HG02763 (cell line): ENCODE measurements around the gene SOX10.

Experiments
- ATAC-seq: cut with Tn5 transposase; IDR thresholded peaks from one replicate; pipeline ENCODE4 v1.9.1; 2021; ENCODE audit warnings: mild to moderate bottlenecking, moderate library complexity; ENCODE audit not compliant: unreplicated experiment

SOX10 gene

GRCh38 chr22:38016182-38017151 lies 32.1 kb upstream of the SOX10 start:
- no peak for ATAC-seq

DNA sequence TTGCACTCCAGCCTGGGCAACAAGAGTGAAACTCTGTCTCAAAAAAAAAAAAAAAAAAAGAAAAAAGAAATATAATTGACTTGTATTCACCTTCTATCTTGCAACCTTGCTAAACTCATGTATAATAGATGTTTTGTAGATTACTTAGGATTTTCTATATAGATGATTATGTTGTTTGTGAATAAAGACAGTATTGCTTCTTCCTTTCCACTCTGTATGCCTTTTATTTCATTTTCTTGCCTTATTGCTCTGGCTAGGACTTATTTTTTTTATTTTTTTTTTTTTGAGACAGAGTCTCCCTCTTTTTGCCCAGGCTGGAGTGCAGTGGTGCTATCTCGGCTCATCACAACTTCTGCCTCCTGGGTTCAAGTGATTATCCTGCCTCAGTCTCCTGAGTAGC lies 29.7 kb upstream of the SOX10 start:
- ATAC-seq = no peak

DNA sequence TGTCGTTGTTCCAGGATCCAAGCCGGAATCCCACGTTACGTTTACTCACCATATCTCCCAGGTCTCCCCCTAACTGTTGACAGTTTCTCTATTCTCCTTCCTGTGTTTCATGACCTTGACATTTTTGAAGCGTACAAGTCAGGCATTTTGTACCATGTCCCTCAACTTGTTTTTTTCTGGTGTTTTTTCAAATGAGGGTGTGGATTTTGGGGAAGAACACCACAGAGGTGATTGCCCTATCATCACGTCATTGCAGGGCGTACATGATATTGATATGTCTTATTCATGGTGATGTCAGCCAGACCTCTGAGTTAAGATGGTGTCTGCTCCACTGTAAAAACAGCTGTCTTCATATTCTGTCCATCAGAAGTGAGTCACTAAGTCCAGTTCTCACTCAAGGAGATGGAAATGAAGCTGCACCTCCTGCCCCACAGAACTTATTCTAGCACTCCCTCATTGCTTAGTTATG lies 28.3 kb upstream of the SOX10 start:
- no peak for ATAC-seq

DNA sequence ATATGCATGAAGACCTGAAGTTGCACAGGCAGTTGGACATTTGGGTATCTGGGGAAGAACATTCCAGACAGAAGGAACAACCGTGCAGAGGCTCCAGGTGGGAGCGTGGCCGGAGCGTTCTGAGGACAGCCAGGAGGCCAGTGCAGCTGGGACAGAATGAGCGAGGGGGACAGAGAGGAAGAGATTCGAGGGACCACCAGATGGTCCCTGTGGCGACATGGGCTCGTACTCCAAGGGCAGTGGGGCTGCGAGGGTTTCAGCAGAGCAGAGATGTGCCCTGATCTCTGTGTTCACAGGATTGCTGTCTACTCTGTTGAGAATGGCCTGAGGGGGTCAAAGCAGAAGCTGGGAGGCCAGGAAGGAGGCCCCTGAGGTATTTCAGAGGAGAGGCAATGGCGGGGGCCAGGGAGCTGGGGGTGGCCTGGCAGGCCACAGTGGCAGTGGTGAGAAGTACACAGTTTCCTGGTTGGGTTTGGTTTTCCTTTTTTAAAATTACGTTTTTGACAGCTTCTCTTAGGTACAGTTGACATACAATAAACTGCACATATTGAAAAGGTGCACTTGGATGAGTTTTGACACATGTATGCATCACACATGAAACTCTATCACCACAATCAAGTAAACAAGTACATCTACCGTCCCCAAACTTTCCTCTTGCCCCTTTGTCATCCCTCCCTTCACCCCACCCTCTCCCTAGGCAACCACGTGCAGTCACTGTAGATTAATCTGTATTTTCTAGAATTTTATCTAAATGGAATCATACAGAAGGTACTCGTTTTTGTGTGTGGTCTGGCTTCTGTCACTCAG lies 24.8 kb upstream of the SOX10 start:
- ATAC-seq = no peak

DNA sequence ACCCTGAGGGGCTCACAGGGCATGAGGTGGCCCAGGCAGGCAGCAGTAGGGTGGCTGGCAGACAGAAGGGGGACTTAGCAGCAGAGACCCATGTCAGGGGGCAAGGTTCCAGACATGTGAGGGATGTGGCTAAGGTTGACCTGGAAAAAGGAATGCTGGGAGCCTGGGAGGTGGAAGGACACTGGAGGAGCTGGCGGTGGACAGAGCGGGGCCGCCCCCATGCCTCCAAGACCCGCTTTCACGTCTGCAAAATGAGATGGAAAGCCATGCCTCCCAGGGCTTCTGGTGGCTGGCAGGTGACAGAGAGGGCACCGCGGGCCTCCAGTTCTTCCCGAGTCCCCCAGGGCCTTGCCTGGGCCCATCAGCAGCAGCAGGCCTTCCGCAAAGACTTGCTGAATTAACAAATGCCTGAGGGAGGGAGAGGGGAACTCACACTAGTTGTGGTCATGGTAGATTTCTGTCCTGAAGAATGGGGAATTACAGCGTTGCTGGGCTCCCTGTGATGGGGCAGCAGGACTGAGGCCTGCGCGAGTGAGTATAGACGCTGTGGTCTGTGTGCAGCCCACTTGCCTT lies 23.1 kb upstream of the SOX10 start:
- ATAC-seq = no peak

- ATAC-seq = no peak
Measured at GRCh38 chr22:38006906-38007305, 22.6 kb upstream of the SOX10 start.

GRCh38 chr22:38005943-38006342 lies 21.6 kb upstream of the SOX10 start:
- no peak for ATAC-seq

DNA sequence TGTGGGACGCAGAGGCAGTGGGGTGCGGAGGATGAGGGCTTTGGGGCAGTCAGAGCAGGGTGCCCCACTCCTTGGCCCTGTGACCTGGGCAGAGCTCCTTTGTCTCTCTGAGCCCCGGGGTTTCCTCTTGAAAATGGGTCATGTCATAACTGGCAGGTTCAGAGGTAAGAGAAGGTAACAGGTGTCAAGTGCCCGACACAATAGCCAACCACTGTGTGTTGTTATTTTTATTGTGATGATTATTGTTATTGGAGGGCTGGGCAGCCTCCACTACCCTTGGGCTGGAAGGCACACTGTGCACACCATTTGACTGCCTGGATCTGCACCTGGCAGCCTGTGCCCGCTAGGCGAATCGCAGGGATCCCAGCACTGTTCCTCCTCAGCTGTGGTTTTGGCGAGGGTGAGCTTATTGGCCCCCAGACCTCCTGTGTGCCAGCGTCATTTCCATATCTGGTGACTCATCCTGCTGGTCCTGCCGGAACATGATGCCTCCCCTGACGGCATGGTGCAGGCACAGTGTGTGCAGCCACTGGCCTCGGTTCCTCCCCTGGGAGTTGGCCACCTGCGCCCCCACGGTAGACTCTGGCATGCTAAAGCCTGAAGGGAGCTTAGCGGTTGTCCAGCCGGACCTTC lies 15.4 kb upstream of the SOX10 start:
- ATAC-seq = no peak

- no peak for ATAC-seq
Measured at GRCh38 chr22:37999236-37999635, 14.9 kb upstream of the SOX10 start.

DNA sequence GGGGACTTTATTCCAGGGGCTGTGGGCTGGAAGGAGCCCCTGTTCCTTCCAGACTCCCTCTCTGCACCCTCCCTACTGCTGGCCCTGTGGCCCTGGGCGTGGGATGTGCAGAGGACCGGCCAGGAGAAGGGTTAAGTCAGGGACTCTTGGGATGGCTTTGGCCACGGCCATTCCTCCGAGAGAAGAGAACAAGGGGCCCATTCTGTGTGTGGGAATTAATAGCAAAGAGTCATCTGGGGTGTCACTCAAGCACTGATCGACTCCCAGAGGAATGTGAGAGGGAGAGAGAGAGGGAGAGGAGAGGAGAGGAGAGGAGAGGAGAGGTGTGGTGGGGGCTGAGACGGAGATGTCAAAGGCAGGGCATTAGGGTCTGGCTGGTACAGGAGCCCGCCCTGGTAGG lies 14.2 kb upstream of the SOX10 start:
- no peak for ATAC-seq

- no peak for ATAC-seq
Measured at GRCh38 chr22:37996515-37997246, 12.3 kb upstream of the SOX10 start.

- ATAC-seq = no peak
Measured at GRCh38 chr22:37996079-37996478, 11.7 kb upstream of the SOX10 start.

DNA sequence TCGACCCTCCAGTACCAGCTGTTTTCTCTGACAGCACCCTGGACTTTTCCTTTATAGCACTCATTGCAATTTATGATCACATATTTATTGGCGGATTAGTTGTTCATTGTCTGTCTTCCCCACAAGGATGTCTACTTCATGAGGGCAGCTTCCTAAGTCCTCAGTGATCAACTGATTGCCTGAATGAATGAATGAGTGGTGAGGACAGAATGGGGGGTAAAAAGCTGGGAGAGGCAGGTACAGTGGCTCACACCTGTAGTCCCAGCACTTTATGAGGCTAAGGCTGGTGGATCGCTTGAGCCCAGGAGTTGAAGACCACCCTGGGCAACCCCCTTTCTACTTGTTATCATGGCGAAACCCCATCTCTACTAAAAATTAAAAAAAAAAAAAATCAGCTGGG lies 11.1 kb upstream of the SOX10 start:
- no peak for ATAC-seq

- no peak for ATAC-seq
Measured at GRCh38 chr22:37994982-37995381, 10.6 kb upstream of the SOX10 start.

DNA sequence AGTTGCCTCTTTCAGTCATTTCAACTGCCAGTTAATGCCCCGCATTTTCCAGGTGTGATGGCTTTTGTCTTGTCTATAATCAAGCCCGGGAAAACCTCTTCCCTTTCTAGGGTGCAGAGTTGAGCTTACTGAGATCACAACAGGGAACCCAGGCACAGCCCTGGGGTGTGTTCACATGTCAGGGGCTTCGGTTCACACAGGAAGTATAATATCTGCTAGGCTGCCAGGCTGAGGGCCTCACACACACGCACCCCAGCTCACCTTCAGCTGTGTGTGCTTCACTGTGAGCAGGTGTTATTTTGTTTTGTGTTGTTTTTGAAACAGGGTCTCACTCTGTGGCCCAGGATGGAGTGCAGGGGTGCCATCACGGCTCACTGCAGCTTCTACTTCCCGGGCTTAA lies 9.7 kb upstream of the SOX10 start:
- ATAC-seq = no peak

- no peak for ATAC-seq
Measured at GRCh38 chr22:37991731-37992442, 7.5 kb upstream of the SOX10 start.

DNA sequence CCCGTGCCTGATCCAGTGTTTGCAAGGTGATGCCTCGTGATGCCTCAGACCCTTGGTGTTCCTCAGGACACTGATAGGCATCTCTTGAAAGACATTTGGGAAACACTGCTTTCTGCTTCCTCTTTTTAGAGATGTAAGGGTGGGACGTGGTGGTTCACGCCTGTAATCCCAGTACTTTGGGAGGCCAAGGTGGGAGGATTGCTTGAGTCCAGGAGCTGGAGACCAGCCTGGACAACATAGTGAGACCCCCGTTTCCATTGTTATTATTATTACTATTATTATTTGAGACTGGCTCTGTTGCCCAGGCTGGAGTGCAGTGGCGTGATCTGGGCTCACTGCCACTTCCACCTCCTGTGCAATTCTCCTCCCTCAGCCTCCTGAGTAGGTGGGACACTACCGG lies 6.5 kb upstream of the SOX10 start:
- no peak for ATAC-seq

- ATAC-seq = no peak
Measured at GRCh38 chr22:37990301-37990700, 5.9 kb upstream of the SOX10 start.

GRCh38 chr22:37989146-37990045 lies 5.0 kb upstream of the SOX10 start:
- no peak for ATAC-seq
